Aorta (tissue), 5 donors: Measurements from ENCODE around the gene SRSF10. TPM values are rescaled to one million over a fixed set of nuclear protein-coding genes. Genes with fewer than 3 reads are reported as not detected.
"Not testable (repeated sequence)": the region's sequence is repeated elsewhere in the genome, so short reads cannot be mapped to it uniquely, and the experiment has no call there.

ENCODE experiments used
- ATAC-seq: fragments of 200-7000 bp; cut with Tn5 transposase; one replicate; pipeline ENCODE4 v1.9.1; 2022; ENCODE audit warnings: moderate library complexity; ENCODE audit not compliant: low FRiP score
- DNase-seq, 2 donors: peaks; one replicate each; pipeline ENCODE4 v3.0.0-alpha.2; 2020
- H3K27ac ChIP-seq, 2 donors: one replicate each; pipeline ENCODE4 v1.5.1; 2013; ENCODE audit warnings: low read length in 2 of 2, mild to moderate bottlenecking in 2 of 2, moderate library complexity in 2 of 2, control low read depth in 1 of 2, inconsistent platforms in 1 of 2, low read depth in 1 of 2
- H3K27me3 ChIP-seq, 2 donors: one replicate each; pipeline ENCODE4 v1.6.1; 2013; ENCODE audit warnings: control low read depth in 1 of 2, low read length in 1 of 2, mild to moderate bottlenecking in 1 of 2, moderate library complexity in 1 of 2; ENCODE audit not compliant: insufficient read depth in 2 of 2, control insufficient read depth in 1 of 2
- H3K36me3 ChIP-seq, 2 donors: one replicate each; pipeline ENCODE4 v1.6.1; 2013; ENCODE audit warnings: control low read depth in 1 of 2, low read length in 1 of 2, mild to moderate bottlenecking in 1 of 2; ENCODE audit not compliant: insufficient read depth in 2 of 2, control insufficient read depth in 1 of 2
- H3K4me1 ChIP-seq, 2 donors: one replicate each; pipeline ENCODE4 v1.6.1; 2013; ENCODE audit warnings: low read length in 2 of 2, control low read depth in 1 of 2, mild to moderate bottlenecking in 1 of 2, moderate library complexity in 1 of 2; ENCODE audit not compliant: insufficient read depth in 2 of 2, control insufficient read depth in 1 of 2
- H3K4me3 ChIP-seq, 2 donors: one replicate each; pipeline ENCODE4 v1.5.1; 2013; ENCODE audit warnings: low read length in 2 of 2, control low read depth in 1 of 2, mild to moderate bottlenecking in 1 of 2
- H3K9me3 ChIP-seq: one replicate; pipeline ENCODE4 v1.6.1; 2013; ENCODE audit warnings: mild to moderate bottlenecking, low read length; ENCODE audit not compliant: control insufficient read depth
- WGBS, 2 donors: extraction: QIAGEN DNeasy Blood & Tissue Kit; methylation state at CpG; one replicate each; pipeline ENCODE4 v1.1.7; 2013; 5-methylcytosine and 5-hydroxymethylcytosine counted together
- intact Hi-C, 2 donors: fragments of 100-400 bp; cut with DNase I; formaldehyde crosslinking; loops; one replicate each; pipeline versions ENCODE4 v1.14.2 to v1.15.0; 2022
- polyA plus RNA-seq, 2 donors: library from polyadenylated mRNA; stranded (reverse); fragments of 200-250 nt; gene quantifications; one replicate each; pipeline ENCODE4 v1.2.3, GENCODE V29; 2013
- total RNA-seq, 2 donors: library from RNA; stranded (reverse); fragmentation: NEBNext Ultra II Directional; extraction: Animal tissue kit (Norgen Biotek cat#: 25700); gene quantifications; one replicate each; pipeline ENCODE4 v1.2.1, GENCODE V29; 2021
- donor health status: healthy with polysubstance abuse.
- donor health status: Bipolar disorder and iron deficiency.
- donor health status: DM: no; HTN: no; CAD: no.
- donor health status: DM: no; HTN: no; CAD: no.
- donor health status: DM: yes; HTN: yes; CAD: no.

The SRSF10 gene
- total and polyA plus RNA-seq, 4 donors = 50.1 to 114 (median 94.7) TPM

DNA sequence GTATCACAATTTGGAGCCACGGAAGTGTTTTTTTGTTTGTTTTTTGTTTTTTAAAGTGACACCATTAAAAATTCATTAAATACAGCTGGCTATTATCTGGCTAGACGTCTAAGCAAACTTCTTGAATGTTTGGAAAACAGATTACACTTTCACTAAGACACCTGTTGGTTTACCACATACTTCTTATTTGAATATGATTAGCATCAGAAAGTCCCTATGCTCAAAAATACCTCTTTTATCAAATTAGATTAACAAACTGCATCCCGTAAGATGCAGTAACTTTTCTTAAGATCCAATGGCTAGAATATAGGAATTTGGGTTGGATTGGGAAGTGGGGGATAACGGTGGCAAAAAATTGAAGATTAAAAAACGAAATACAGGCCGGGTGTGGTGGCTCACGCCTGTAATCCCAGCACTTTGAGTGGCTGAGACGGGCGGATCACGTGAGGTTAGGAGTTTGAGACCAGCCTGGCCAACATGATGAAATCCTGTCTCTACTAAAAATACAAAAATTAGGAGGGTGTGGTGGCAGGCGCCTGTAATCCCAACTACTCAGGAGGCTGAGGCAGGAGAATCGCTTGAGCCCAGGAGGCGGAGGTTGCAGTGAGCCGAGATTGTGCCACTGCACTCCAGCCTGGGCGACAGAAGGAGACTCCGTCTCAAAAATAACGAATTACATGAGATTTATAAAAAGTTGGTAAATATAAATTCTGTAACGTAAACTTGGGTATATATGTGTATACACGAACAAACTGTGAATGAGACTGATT, 21.9 kb downstream of the SRSF10 start:
- H3K9me3 ChIP-seq, H3K27me3 ChIP-seq, ATAC-seq, H3K4me1 ChIP-seq, H3K36me3 ChIP-seq, DNase-seq: not testable (repeated sequence)
- peak overlapping the region in 1 of 2 donors; percentile 26 for H3K27ac ChIP-seq
- peak overlapping the region in 1 of 2 donors; percentile 36 for H3K4me3 ChIP-seq
- intact Hi-C loops = loop anchor here in 1 of 2 donors (5.0 kb wide), 1 partner anchor 69 kb away; no protein-coding TSS in a partner anchor
- WGBS, 2 donors = 58 to 63% methylated on average over 19 of the region's 19 CpGs

DNA sequence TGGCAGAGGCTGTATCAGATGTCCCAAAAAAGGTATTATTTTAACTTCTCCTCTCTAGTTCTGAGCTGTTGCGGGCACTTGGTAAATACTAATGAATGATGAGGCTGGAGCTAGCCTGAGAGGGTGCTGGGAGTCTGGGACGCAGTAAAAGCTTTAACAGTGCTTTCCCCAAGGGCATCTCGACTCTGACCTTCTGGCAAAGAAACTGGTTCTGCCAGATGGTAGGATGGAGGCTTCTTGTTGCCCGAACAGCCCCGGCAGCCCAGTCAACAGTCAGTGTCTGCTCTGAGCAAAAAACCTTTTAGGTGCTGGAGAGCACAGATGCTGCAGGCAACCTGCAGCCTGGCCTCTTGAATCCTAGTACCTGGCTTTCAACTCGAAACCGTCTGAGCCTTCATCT, 23.0 kb downstream of the SRSF10 start:
- Histone ChIP-seq H3K4me1 (no peaks in the 10 kb centered on the region), H3K36me3 (no peaks in the 10 kb centered on the region), H3K9me3 (no peaks in the 10 kb centered on the region), H3K27ac (no peak overlapping the region), H3K4me3 (no peak overlapping the region), H3K27me3 (no peaks in the 10 kb centered on the region)
- ATAC-seq (no peak), DNase-seq (no peak)
- intact Hi-C loops = loop anchor here in 1 of 2 donors (5.0 kb wide), 1 partner anchor 70 kb away; no protein-coding TSS in a partner anchor
- 51 to 57% methylated on average over 7 of the region's 7 CpGs for WGBS, 2 donors

DNA sequence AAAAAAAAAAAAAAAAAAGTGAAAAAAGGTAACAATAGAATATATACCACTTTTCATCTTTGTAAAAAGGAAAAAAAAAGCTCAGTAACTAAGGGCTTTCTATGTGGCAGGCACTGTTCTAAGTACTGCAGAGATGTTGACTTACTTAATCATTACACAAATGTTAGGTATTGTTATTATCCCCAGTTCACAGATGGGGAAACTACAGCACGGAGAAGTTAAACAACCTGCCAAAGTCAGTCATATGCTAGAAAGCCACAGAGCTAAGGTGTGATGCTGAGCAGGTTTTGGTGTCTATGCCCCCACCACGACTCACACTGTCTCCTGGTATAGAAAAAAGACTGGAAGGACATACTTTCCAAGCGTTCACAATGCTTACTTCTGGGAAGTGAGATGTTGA, 27.1 kb downstream of the SRSF10 start:
- no peak overlapping the region for H3K27ac ChIP-seq
- H3K27me3 ChIP-seq = no peaks in the 10 kb centered on the region
- WGBS, 2 donors = 84 to 86% methylated on average over 3 of the region's 3 CpGs
- H3K4me3 ChIP-seq = no peak overlapping the region
- no peak for DNase-seq
- no peak for ATAC-seq
- H3K9me3 ChIP-seq = no peaks in the 10 kb centered on the region
- intact Hi-C loops = no loop called here
- no peaks in the 10 kb centered on the region for H3K36me3 ChIP-seq
- no peaks in the 10 kb centered on the region for H3K4me1 ChIP-seq

DNA sequence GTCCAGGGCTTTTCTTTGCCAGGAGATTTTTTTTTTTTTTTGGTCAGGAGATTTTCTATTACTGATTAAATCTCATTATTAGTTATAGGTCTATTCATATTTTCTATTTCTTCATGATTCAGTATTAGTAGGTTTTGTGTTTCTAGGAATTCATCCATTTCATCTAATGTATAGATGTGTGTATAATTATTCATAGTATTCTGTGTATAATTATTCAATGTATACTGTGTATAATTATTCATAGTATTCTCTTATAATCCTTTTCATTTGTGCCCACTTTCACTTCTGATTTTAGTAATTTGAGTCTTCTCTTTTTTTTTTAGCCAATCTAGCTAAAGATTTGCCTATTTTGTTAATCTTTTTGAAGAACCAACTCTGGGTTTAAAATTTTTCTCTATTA, 32.8 kb downstream of the SRSF10 start:
- no peak overlapping the region for H3K4me3 ChIP-seq
- H3K36me3 ChIP-seq = no peaks in the 10 kb centered on the region
- ATAC-seq (no peak), DNase-seq (no peak)
- no peaks in the 10 kb centered on the region for H3K27me3 ChIP-seq
- H3K4me1 ChIP-seq = no peaks in the 10 kb centered on the region
- intact Hi-C loops = no loop called here
- H3K9me3 ChIP-seq = no peaks in the 10 kb centered on the region
- no peak overlapping the region for H3K27ac ChIP-seq

DNA sequence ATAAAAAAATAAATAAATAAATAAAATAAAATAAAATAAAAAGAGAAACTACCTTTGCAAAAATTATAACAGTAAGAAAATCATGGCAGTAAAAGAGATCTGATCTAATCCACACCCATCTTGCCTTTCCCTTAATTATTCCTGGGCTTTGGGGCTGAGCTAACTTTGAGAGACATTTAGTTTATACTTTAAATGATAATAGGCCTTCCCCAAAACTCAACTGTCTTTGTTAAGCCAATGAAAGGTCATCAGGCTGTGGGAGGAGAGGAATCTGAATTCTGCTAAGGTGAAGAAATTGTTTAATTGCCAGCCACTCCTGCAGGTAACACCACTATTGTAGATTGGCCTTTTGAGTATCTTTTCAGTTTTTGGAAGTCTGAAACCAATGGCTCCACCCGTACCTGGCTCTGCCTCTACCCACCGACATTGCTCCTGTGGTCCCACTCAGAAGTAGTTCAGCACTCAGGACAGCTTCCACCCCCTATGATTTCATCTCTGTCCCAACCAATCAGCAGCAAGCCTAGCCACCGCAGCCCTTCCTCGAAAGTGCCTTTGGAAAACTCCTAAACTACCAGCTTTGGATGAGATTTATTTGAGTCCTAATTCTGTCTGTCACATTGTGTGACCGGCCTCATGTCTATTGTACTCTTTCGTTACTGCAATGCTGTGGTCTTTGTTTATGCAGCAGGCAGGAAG, 43.5 kb downstream of the SRSF10 start:
- ATAC-seq (no peak), DNase-seq (no peak)
- WGBS, 2 donors = 39 to 43% methylated on average over 6 of the region's 6 CpGs
- Histone ChIP-seq H3K36me3 (no peaks in the 10 kb centered on the region), H3K9me3 (no peaks in the 10 kb centered on the region), H3K27me3 (no peaks in the 10 kb centered on the region), H3K4me3 (no peak overlapping the region), H3K4me1 (no peaks in the 10 kb centered on the region), H3K27ac (no peak overlapping the region)
- intact Hi-C loops = no loop called here

DNA sequence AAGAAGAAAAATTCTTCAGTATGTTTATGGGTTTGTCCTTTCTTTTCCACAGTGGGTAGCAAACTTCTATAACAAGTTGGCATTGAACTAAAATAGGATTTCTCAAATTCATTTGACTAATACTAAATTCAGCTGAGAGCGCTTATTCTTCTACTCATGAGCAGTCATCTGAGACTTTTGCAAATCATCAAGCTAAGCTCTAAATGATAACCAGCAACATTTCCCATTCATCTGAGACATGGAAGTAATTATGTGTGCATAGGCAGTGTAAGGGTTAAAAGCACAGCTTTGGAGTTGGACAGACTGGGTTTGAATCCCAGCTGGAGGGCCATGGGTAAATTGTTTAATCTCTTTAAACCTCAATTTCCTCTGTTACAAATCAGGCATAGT, 48.6 kb downstream of the SRSF10 start:
- Histone ChIP-seq H3K27ac (peak overlapping the region; percentile 81 to 82), H3K36me3 (no peaks in the 10 kb centered on the region), H3K9me3 (no peaks in the 10 kb centered on the region), H3K27me3 (no peaks in the 10 kb centered on the region), H3K4me3 (peak overlapping the region in 1 of 2 donors; percentile 63), H3K4me1 (no peaks in the 10 kb centered on the region)
- ATAC-seq (no peak), DNase-seq (no peak)
- intact Hi-C loops = no loop called here
- WGBS, 2 donors = 33 to 38% methylated on average over 1 of the region's 1 CpG

DNA sequence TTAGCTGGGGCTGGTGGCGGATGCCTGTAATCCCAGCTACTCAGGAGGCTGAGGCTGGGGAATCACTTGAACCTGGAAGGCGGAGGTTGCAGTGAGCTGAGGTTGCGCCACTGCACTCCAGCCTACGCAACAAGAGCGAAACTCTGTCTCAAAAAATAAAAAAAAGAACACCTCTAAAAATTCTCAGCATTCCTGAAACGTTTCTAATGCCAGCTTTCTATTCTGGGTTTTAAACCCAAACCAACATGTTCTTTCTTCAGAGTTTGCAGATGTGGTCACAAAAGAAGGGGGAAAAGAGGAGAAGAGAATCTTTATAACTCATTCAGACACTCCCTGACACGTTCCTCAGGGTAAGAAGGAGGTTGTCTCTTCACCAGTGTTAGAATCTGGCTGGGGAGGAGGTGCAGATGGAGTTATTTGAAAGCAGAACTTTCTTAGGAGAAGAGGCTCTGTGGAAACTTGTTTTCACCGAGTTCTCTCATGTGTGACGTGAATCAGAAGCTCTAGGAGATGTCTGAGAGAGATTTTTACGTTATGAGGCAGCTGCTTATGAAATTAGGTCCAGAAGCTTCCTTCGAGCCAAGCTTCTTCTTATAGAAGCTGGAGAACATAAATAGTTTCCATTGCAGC, 49.2 kb downstream of the SRSF10 start:
- ATAC-seq (no peak), DNase-seq (no peak)
- Histone ChIP-seq H3K27ac (peak overlapping the region; percentile 82 to 92), H3K36me3 (no peaks in the 10 kb centered on the region), H3K4me1 (no peaks in the 10 kb centered on the region), H3K4me3 (peak overlapping the region; percentile 14 to 63), H3K9me3 (no peaks in the 10 kb centered on the region), H3K27me3 (no peaks in the 10 kb centered on the region)
- 9 to 12% methylated on average over 11 of the region's 11 CpGs for WGBS, 2 donors
- intact Hi-C loops = no loop called here

DNA sequence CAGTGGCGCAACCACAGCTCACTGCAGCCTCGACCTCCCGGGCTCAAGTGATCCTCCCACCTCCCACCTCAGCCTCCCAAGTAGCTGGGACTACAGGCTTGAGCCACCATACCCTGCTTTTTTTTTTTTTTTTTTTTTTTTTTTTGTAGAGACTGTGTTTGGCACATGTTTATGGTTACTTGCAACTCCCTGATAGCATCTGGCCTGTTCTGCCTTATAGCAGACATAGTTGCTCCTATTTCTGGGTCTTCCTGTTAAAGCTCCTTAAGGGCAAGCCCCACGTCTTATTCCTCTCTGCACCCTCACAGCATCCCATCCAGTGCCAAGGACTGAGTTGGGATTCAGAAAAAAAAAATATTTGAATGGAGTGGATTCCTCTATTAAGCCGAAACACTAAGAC, 49.9 kb downstream of the SRSF10 start:
- no peak overlapping the region for H3K4me3 ChIP-seq

More for the DNA sequence above, 49.9 kb downstream of the SRSF10 start:
- Histone ChIP-seq H3K36me3 (no peaks in the 10 kb centered on the region), H3K4me1 (no peaks in the 10 kb centered on the region), H3K27ac (peak overlapping the region; percentile 43 to 92), H3K27me3 (no peaks in the 10 kb centered on the region), H3K9me3 (no peaks in the 10 kb centered on the region)
- WGBS, 2 donors = 85 to 89% methylated on average over 5 of the region's 5 CpGs
- ATAC-seq (no peak), DNase-seq (no peak)
- intact Hi-C loops = no loop called here
